ENCODE results near the gene EXOC5.
"Not testable (repeated sequence)": the region's sequence is repeated elsewhere in the genome, so short reads cannot be mapped to it uniquely, and the experiment has no call there.

EXOC5 gene

GRCh38 chr14:57258221-57258620 is 10.5 kb downstream of the EXOC5 start:
- not testable (repeated sequence) for DNase-seq

GRCh38 chr14:57254884-57255283 is 13.8 kb downstream of the EXOC5 start:
- DNase-seq, result no peak

- peak; percentile 38 for DNase-seq
Measured at GRCh38 chr14:57246933-57247657, 21.6 kb downstream of the EXOC5 start.

- peak; percentile 20 for DNase-seq
Measured at GRCh38 chr14:57245941-57246340, 22.8 kb downstream of the EXOC5 start.

GRCh38 chr14:57244106-57244505 is 24.6 kb downstream of the EXOC5 start:
- peak; percentile 4 for DNase-seq

- DNase-seq, result no peak
Measured at GRCh38 chr14:57243320-57243719, 25.4 kb downstream of the EXOC5 start.

- DNase-seq, result not testable (repeated sequence)
Measured at GRCh38 chr14:57240115-57240514, 28.6 kb downstream of the EXOC5 start.

GRCh38 chr14:57232006-57232405 is 36.7 kb downstream of the EXOC5 start:
- DNase-seq, result no peak

GRCh38 chr14:57228320-57228719 is 40.4 kb downstream of the EXOC5 start:
- DNase-seq, result not testable (repeated sequence)

- DNase-seq, result no peak
Measured at GRCh38 chr14:57227083-57227482, 41.6 kb downstream of the EXOC5 start.

- no peak for DNase-seq
Measured at GRCh38 chr14:57221931-57222330, 46.8 kb downstream of the EXOC5 start.

GRCh38 chr14:57212919-57213318 is 55.8 kb downstream of the EXOC5 start:
- DNase-seq, result no peak

GRCh38 chr14:57209561-57209960 is 59.1 kb downstream of the EXOC5 start:
- peak; percentile 58 for DNase-seq

GRCh38 chr14:57205938-57206337 is 62.8 kb downstream of the EXOC5 start:
- DNase-seq, result no peak

GRCh38 chr14:57202672-57203071 is 66.0 kb downstream of the EXOC5 start:
- peak; percentile 4 for DNase-seq

GRCh38 chr14:57199921-57200320 is 68.8 kb downstream of the EXOC5 start:
- peak; percentile 37 for DNase-seq

GRCh38 chr14:57189070-57189469 is 79.6 kb downstream of the EXOC5 start:
- peak; percentile 30 for DNase-seq

- peak; percentile 13 for DNase-seq
Measured at GRCh38 chr14:57182760-57183503, 85.8 kb downstream of the EXOC5 start.

GRCh38 chr14:57179273-57179672 is 89.4 kb downstream of the EXOC5 start:
- DNase-seq, result no peak

GRCh38 chr14:57174466-57174865 is 94.2 kb downstream of the EXOC5 start:
- no peak for DNase-seq

GRCh38 chr14:57171903-57172302 is 96.8 kb downstream of the EXOC5 start:
- no peak for DNase-seq

- no peak for DNase-seq
Measured at GRCh38 chr14:57171363-57171762, 97.3 kb downstream of the EXOC5 start.

- no peak for DNase-seq
Measured at GRCh38 chr14:57169901-57170300, 98.8 kb downstream of the EXOC5 start.

GRCh38 chr14:57168138-57168679 is 100.5 kb downstream of the EXOC5 start:
- no peak for DNase-seq

Data from fibroblast of skin of scalp (primary cell).